ENCODE measurements around the gene SLC1A7. TPM values are rescaled to one million over a fixed set of nuclear protein-coding genes. Genes with fewer than 3 reads are reported as not detected.

SLC1A7 gene
- total RNA-seq, 1 experiment from 2014 or later: 0.31 TPM

- ATAC-seq (no peak), DNase-seq (ENCODE audit: low read depth, low spot score) (no peak)
- in situ Hi-C loops (cut with HindIII; ENCODE audit: low pct_unique_long_range_greater_than_20kb, low sequenced_read_pairs) (no loop called here), intact Hi-C loops (cut with micrococcal nuclease; ENCODE audit: unreplicated experiment) (no loop called here)
- no peak overlapping the region for H3K4me3 ChIP-seq (ENCODE audit: low read depth in 2 of 2, low read length in 2 of 2)
- no peaks in the 10 kb centered on the region for H3K9me3 ChIP-seq (ENCODE audit: control insufficient read depth, insufficient read depth, low read depth, low read length)
- ChIA-PET POLR2A (interaction anchor here (0.6 kb wide), 1 partner anchor 65 kb away, joined by 3 read pairs; no protein-coding TSS in a partner anchor), CTCF (no interaction called here)
- no peaks in the 10 kb centered on the region for H3K36me3 ChIP-seq (ENCODE audit: control insufficient read depth, insufficient read depth, low read length)
- no peaks in the 10 kb centered on the region for H3K4me1 ChIP-seq (ENCODE audit: control insufficient read depth, insufficient read depth, low read length)
- BruUV-seq (replicated peaks): no TSS peak
- TF ChIP-seq, protein P1, sequence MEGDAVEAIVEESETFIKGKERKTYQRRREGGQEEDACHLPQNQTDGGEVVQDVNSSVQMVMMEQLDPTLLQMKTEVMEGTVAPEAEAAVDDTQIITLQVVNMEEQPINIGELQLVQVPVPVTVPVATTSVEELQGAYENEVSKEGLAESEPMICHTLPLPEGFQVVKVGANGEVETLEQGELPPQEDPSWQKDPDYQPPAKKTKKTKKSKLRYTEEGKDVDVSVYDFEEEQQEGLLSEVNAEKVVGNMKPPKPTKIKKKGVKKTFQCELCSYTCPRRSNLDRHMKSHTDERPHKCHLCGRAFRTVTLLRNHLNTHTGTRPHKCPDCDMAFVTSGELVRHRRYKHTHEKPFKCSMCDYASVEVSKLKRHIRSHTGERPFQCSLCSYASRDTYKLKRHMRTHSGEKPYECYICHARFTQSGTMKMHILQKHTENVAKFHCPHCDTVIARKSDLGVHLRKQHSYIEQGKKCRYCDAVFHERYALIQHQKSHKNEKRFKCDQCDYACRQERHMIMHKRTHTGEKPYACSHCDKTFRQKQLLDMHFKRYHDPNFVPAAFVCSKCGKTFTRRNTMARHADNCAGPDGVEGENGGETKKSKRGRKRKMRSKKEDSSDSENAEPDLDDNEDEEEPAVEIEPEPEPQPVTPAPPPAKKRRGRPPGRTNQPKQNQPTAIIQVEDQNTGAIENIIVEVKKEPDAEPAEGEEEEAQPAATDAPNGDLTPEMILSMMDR (IDR thresholded peaks at IDR 0.05): no peak
- H3K27ac ChIP-seq (ENCODE audit: low read length): no peak overlapping the region
- H3K27me3 ChIP-seq (ENCODE audit: control insufficient read depth, insufficient read depth, low read length): no peaks in the 10 kb centered on the region
Measured at GRCh38 chr1:53067886-53068285, 74.6 kb downstream of the SLC1A7 start.

GRCh38 chr1:53066891-53067738 lies 75.3 kb downstream of the SLC1A7 start:
- DNase-seq (ENCODE audit: low read depth, low spot score): no peak
- no peak overlapping the region for H3K4me3 ChIP-seq (ENCODE audit: low read depth in 2 of 2, low read length in 2 of 2)
- POLR2A ChIA-PET: no interaction called here
- CTCF ChIA-PET: no interaction called here
- in situ Hi-C loops (cut with HindIII; ENCODE audit: low pct_unique_long_range_greater_than_20kb, low sequenced_read_pairs) (no loop called here), intact Hi-C loops (cut with micrococcal nuclease; ENCODE audit: unreplicated experiment) (no loop called here)
- H3K36me3 ChIP-seq (ENCODE audit: control insufficient read depth, insufficient read depth, low read length): no peaks in the 10 kb centered on the region
- BruUV-seq (replicated peaks): no TSS peak
- ATAC-seq: no peak
- no peaks in the 10 kb centered on the region for H3K27me3 ChIP-seq (ENCODE audit: control insufficient read depth, insufficient read depth, low read length)
- H3K27ac ChIP-seq (ENCODE audit: low read length): no peak overlapping the region
- H3K9me3 ChIP-seq (ENCODE audit: control insufficient read depth, insufficient read depth, low read depth, low read length): no peaks in the 10 kb centered on the region
- no peak for TF ChIP-seq POLR2AphosphoS5 (IDR thresholded peaks at IDR 0.05; ENCODE audit: low read depth, low read length)
- TF ChIP-seq TCF7L2 (IDR thresholded peaks at IDR 0.05; ENCODE audit: low read depth, low read length): no peak
- TF ChIP-seq, protein P2, sequence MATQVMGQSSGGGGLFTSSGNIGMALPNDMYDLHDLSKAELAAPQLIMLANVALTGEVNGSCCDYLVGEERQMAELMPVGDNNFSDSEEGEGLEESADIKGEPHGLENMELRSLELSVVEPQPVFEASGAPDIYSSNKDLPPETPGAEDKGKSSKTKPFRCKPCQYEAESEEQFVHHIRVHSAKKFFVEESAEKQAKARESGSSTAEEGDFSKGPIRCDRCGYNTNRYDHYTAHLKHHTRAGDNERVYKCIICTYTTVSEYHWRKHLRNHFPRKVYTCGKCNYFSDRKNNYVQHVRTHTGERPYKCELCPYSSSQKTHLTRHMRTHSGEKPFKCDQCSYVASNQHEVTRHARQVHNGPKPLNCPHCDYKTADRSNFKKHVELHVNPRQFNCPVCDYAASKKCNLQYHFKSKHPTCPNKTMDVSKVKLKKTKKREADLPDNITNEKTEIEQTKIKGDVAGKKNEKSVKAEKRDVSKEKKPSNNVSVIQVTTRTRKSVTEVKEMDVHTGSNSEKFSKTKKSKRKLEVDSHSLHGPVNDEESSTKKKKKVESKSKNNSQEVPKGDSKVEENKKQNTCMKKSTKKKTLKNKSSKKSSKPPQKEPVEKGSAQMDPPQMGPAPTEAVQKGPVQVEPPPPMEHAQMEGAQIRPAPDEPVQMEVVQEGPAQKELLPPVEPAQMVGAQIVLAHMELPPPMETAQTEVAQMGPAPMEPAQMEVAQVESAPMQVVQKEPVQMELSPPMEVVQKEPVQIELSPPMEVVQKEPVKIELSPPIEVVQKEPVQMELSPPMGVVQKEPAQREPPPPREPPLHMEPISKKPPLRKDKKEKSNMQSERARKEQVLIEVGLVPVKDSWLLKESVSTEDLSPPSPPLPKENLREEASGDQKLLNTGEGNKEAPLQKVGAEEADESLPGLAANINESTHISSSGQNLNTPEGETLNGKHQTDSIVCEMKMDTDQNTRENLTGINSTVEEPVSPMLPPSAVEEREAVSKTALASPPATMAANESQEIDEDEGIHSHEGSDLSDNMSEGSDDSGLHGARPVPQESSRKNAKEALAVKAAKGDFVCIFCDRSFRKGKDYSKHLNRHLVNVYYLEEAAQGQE (IDR thresholded peaks at IDR 0.05; ENCODE audit: insufficient read depth in 1 of 2, low read depth in 2 of 2, low read length in 1 of 2): no peak
- TF ChIP-seq SIN3A (IDR thresholded peaks at IDR 0.05; ENCODE audit: borderline replicate concordance, insufficient read depth, low read depth, low read length): no peak
- TF ChIP-seq, protein P1 (IDR thresholded peaks at IDR 0.05): no peak
- H3K4me1 ChIP-seq (ENCODE audit: control insufficient read depth, insufficient read depth, low read length): no peaks in the 10 kb centered on the region
